Heart left ventricle (tissue), 16 donors: ENCODE measurements around the gene ARSG. TPM values are rescaled to one million over a fixed set of nuclear protein-coding genes. Genes with fewer than 3 reads are reported as not detected.

Experiments
- ATAC-seq, 4 donors: fragments of 200-7000 bp; cut with Tn5 transposase; one replicate each; pipeline ENCODE4 v1.9.1; 2020 to 2022; ENCODE audit warnings: moderate library complexity in 4 of 4, mild to moderate bottlenecking in 3 of 4, moderate number of reproducible peaks in 1 of 4
- DNase-seq, 5 donors: peaks; one replicate each; pipeline ENCODE4 v3.0.0-alpha.2; 2020
- H3K27ac ChIP-seq, 12 donors: fragments of 200-600 bp; sonication (generic) in 4 of 12; one replicate each; pipeline versions ENCODE4 v1.5.0 to v1.8.0; 2016 to 2022; ENCODE audit warnings: mild to moderate bottlenecking in 2 of 12
- H3K27me3 ChIP-seq, 9 donors: fragments of 200-600 bp; sonication (generic) in 2 of 9; one replicate each; pipeline versions ENCODE4 v1.5.1 to v1.8.0; 2016 to 2022; ENCODE audit warnings: mild to moderate bottlenecking in 3 of 9
- H3K36me3 ChIP-seq, 9 donors: fragments of 200-600 bp; sonication (generic) in 2 of 9; one replicate each; pipeline versions ENCODE4 v1.5.0 to v1.8.0; 2018 to 2022; ENCODE audit warnings: mild to moderate bottlenecking in 2 of 9
- H3K4me1 ChIP-seq, 12 donors: fragments of 200-600 bp; sonication (generic) in 4 of 12; one replicate each; pipeline versions ENCODE4 v1.5.0 to v1.8.0; 2016 to 2022; ENCODE audit warnings: mild to moderate bottlenecking in 3 of 12
- H3K4me3 ChIP-seq, 12 donors: fragments of 200-600 bp; sonication (generic) in 4 of 12; one replicate each; pipeline versions ENCODE4 v1.5.0 to v1.8.0; 2017 to 2022; ENCODE audit warnings: mild to moderate bottlenecking in 9 of 12, moderate library complexity in 4 of 12
- H3K9me3 ChIP-seq, 12 donors: fragments of 200-600 bp; sonication (generic) in 4 of 12; one replicate each; pipeline versions ENCODE4 v1.5.0 to v1.8.0; 2016 to 2022; ENCODE audit warnings: mild to moderate bottlenecking in 1 of 12
- POLR2A ChIP-seq, 2 donors: fragments of 450-650 bp; IDR thresholded peaks; one replicate each; pipeline ENCODE4 v1.6.1; 2017; ENCODE audit warnings: antibody characterized with exemption in 2 of 2, mild to moderate bottlenecking in 2 of 2, moderate library complexity in 2 of 2
- WGBS, 4 donors: extraction: QIAGEN DNeasy Blood & Tissue Kit in 2 of 4; methylation state at CpG; one replicate each; pipeline versions ENCODE4 v1.1.5 to v1.1.7; 2013 to 2018; 5-methylcytosine and 5-hydroxymethylcytosine counted together
- intact Hi-C, 10 donors: fragments of 100-400 bp; cut with DNase I; formaldehyde crosslinking; loops; one replicate each; pipeline versions ENCODE4 v1.11.1 to v1.14.2; 2022
- polyA plus RNA-seq, 2 donors: library from polyadenylated mRNA; stranded (reverse); fragments of 200-250 nt; gene quantifications; one replicate each; pipeline ENCODE4 v1.2.3, GENCODE V29; 2013
- total RNA-seq, 9 donors: library from RNA; depleted of rRNA in 2 of 9; stranded (reverse); fragments of >200 nt in 2 of 9; fragmentation: NEBNext Ultra II Directional in 3 of 9; extraction: Animal tissue kit (Norgen Biotek cat#: 25700) in 3 of 9; gene quantifications; one replicate each; pipeline versions ENCODE4 v1.1.0 to v1.2.4, GENCODE V29; 2016 to 2023
- TF ChIP-seq, protein P1 (sequence below), 12 donors: fragments of 200-600 bp; sonication (generic) in 4 of 12; IDR thresholded peaks; one replicate each; pipeline versions ENCODE4 v1.5.0 to v1.8.0; 2018 to 2022; ENCODE audit warnings: antibody characterized with exemption in 12 of 12, mild to moderate bottlenecking in 5 of 12
- donor health status: ischemic (EF 13 %, LVEDD 7.1; RV severe dilation, severe dysfunction).
- donor health status: healthy with polysubstance abuse.
- donor health status: DM: no; HTN: yes; CAD: no.
- donor health status: DM: no; HTN: no; CAD: no.
- donor health status: ischemic (EF 25% LVEDD 6.9; RV normal size, moderate dysfunction).
- donor health status: ischemic (EF 25% LVEDD 5.7; RV mildly dilated, moderate dysfunction).
- donor health status: healthy.
- donor health status: DM: yes; HTN: yes; CAD: no.
- donor health status: ischemic (EF 35%, LVEDD 5.7; RV mildly dilated, moderate dysfunction).
- donor health status: nonischemic (EF 11% LVEDD 7.7; RV severe dilation, severe dysfunction).
- donor health status: DM: yes; HTN: yes; CAD: no.
- donor health status: PGD.
- donor health status: ischemic (EF 29% LVEDD 5.4; RV normal size, mild dysfunction).
- donor health status: nonischemic (EF 23%, LVEDD 6.1; RV moderate dilation, normal function).

ARSG gene
- total and polyA plus RNA-seq, 11 donors, result 1.2 to 4.9 (median 3.3) TPM

DNA sequence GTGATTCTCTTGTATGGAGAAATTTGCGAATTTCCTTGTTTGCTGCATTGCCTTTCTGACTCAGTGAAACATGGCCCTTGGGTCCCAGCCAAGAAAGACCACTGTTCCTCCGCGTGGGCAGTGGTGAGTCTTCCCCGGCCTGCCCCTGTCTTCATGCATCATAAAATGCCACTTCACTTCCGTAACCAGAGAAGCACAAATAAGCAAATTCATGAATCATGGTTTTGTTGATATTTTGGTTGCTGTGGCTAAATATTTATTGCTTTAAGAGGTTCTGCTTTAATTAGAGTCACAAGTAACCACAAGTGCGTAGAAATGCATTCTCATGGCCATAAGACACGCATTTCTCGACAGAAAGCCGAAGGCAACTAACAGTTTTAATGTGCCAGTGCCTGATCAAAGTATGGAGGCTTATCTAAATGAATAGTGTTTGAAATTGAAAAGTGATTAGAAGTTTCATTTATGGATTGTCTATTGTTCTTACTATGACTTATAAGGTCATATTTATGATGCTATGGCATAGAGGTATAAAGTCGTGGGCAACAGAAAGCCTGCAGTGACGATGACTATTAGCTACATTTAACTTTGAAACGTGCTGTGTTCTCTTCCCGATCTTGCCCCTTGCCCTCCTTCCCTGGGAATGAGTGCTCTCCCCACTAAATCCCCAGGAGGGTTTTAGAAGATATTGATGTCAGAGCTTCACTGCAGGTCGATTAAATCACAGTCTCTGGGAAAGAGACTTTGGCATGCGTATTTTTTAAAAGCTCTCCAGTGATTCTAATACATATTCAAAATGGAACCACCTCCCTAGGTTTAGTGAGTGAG is 90.0 kb downstream of the ARSG start:
- H3K9me3 ChIP-seq, result no peaks in the 10 kb centered on the region
- intact Hi-C loops, result loop anchor here in 1 of 10 donors (5.0 kb wide), 1 partner anchor 119 kb away; no protein-coding TSS in a partner anchor
- TF ChIP-seq POLR2A (IDR thresholded peaks at IDR 0.05), result no peak
- TF ChIP-seq, protein P1, sequence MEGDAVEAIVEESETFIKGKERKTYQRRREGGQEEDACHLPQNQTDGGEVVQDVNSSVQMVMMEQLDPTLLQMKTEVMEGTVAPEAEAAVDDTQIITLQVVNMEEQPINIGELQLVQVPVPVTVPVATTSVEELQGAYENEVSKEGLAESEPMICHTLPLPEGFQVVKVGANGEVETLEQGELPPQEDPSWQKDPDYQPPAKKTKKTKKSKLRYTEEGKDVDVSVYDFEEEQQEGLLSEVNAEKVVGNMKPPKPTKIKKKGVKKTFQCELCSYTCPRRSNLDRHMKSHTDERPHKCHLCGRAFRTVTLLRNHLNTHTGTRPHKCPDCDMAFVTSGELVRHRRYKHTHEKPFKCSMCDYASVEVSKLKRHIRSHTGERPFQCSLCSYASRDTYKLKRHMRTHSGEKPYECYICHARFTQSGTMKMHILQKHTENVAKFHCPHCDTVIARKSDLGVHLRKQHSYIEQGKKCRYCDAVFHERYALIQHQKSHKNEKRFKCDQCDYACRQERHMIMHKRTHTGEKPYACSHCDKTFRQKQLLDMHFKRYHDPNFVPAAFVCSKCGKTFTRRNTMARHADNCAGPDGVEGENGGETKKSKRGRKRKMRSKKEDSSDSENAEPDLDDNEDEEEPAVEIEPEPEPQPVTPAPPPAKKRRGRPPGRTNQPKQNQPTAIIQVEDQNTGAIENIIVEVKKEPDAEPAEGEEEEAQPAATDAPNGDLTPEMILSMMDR (IDR thresholded peaks at IDR 0.05), result no peak
- H3K27ac ChIP-seq, result peak overlapping the region in 3 of 12 donors; percentile 32 to 99 (median 97)
- 84 to 93% (median 88%) methylated on average over 15 of the region's 15 CpGs for WGBS, 4 donors
- H3K4me3 ChIP-seq, result no peak overlapping the region
- H3K27me3 ChIP-seq, result no peaks in the 10 kb centered on the region
- ATAC-seq, result no peak
- no peaks in the 10 kb centered on the region for H3K36me3 ChIP-seq
- peaks cover 7 to 75% (median 53%) of the 10 kb centered on the region in 12 donors for H3K4me1 ChIP-seq
- DNase-seq, result no peak

DNA sequence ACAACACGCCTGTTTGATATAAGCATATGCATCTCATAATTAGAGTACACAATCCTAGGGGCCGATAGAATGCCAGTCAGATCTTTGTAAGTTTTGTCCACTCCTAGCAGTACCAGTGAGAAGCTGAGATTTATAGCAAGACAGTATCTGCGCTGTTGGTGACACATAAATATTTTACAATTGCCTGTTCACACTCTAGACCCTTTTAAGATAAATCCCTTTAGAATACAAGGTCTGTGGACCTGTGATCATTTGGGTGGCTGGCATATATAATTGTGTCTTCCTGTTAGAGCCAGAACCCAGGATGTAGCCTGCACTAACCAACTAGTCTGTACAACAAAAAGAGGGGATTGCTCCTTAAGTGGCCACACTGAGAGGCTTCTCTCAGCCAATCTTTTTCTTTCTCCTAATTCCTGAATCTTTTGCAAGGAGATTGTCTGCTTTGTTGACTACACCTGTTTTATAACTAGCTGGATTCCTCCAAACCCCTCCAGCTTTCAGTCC is 91.3 kb downstream of the ARSG start:
- 94 to 97% (median 96%) methylated on average over 3 of the region's 3 CpGs for WGBS, 4 donors
- peak overlapping the region in 6 of 12 donors; percentile 3 to 77 (median 54) for H3K27ac ChIP-seq
- peaks cover under 1 to 66% (median 48%) of the 10 kb centered on the region in 12 donors for H3K4me1 ChIP-seq
- no peak overlapping the region for H3K4me3 ChIP-seq
- intact Hi-C loops, result loop anchor here in 1 of 10 donors (5.0 kb wide), 1 partner anchor 120 kb away; no protein-coding TSS in a partner anchor
- DNase-seq (no peak), ATAC-seq (no peak)
- H3K27me3 ChIP-seq, result no peaks in the 10 kb centered on the region
- H3K36me3 ChIP-seq, result no peaks in the 10 kb centered on the region
- TF ChIP-seq POLR2A (IDR thresholded peaks at IDR 0.05), result no peak
- TF ChIP-seq, protein P1 (IDR thresholded peaks at IDR 0.05), result no peak
- no peaks in the 10 kb centered on the region for H3K9me3 ChIP-seq

DNA sequence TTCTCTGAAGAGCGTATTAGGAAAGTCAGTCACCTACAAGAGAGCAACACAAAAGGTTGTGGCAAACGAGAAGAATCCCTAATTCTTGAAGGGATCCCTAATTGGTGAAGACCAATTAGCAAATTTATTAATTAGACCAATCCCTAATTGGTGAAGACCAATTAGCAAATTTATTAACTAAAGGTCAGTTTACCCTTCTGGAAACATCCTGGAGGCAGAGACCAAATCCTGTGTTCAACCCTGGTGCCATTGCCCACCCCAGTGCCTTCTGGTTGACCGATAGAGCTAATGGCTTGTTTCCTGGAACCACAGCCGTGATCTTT is 91.8 kb downstream of the ARSG start:
- H3K4me1 ChIP-seq, result peaks cover 0 to 62% (median 44%) of the 10 kb centered on the region in 12 donors

More for the DNA sequence above, 91.8 kb downstream of the ARSG start:
- H3K27ac ChIP-seq, result peak overlapping the region in 10 of 12 donors; percentile 3 to 77 (median 58)
- DNase-seq, result no peak
- no peaks in the 10 kb centered on the region for H3K36me3 ChIP-seq
- no peak overlapping the region for H3K4me3 ChIP-seq
- WGBS, 4 donors, result 73 to 81% (median 75%) methylated on average over 4 of the region's 4 CpGs
- no peaks in the 10 kb centered on the region for H3K27me3 ChIP-seq
- TF ChIP-seq, protein P1 (IDR thresholded peaks at IDR 0.05), result no peak
- no peak for TF ChIP-seq POLR2A (IDR thresholded peaks at IDR 0.05)
- intact Hi-C loops, result loop anchor here in 1 of 10 donors (5.0 kb wide), 1 partner anchor 121 kb away; no protein-coding TSS in a partner anchor
- H3K9me3 ChIP-seq, result no peaks in the 10 kb centered on the region
- ATAC-seq, result no peak
